HEK293 (cell line): ENCODE measurements around the gene MAD2L1BP.

ENCODE experiments used
- CTCF ChIA-PET: fragments of 350-600 bp; formaldehyde crosslinking; extraction: SDS; loops from one replicate; lab custom pipeline; 2021; ENCODE audit warnings: antibody characterized with exemption; lab: Yijun Ruan, JAX
- POLR2A ChIA-PET: fragments of 300-600 bp; formaldehyde crosslinking; extraction: SDS; loops from one replicate; lab custom pipeline; 2020; ENCODE audit warnings: antibody characterized with exemption, inconsistent platforms; lab: Yijun Ruan, JAX
- H3K27ac ChIP-seq: fragments of 200-500 bp; sonication (Bioruptor generic); 2 replicates; pipeline ENCODE4 v1.5.1; 2014; ENCODE audit warnings: low read depth, low read length, control low read depth, inconsistent platforms; ENCODE audit errors: extremely low read depth
- H3K36me3 ChIP-seq, 2 experiments: fragments of 200-500 bp in 1 of 2; sonication (Bioruptor generic) in 1 of 2; 1 replicate in 1 of 2; 2 replicates in 1 of 2; pipeline ENCODE4 v1.5.1; 2014 to 2017; ENCODE audit warnings: inconsistent platforms in 2 of 2, low read length in 2 of 2; ENCODE audit not compliant: control insufficient read depth in 2 of 2, insufficient read depth in 1 of 2
- H3K4me1 ChIP-seq: fragments of 200-500 bp; sonication (Bioruptor generic); 2 replicates; pipeline ENCODE4 v1.5.1; 2014; ENCODE audit warnings: mild to moderate bottlenecking, low read length, inconsistent platforms; ENCODE audit not compliant: control insufficient read depth, insufficient read depth
- H3K4me3 ChIP-seq: 2 replicates; pipeline ENCODE4 v1.5.1; 2011; ENCODE audit warnings: low read depth, mild to moderate bottlenecking, control low read depth, low read length, moderate library complexity
- H3K9me3 ChIP-seq: fragments of 200-500 bp; sonication (Bioruptor generic); 2 replicates; pipeline ENCODE4 v1.5.1; 2014; ENCODE audit warnings: low read depth, low read length, inconsistent platforms; ENCODE audit not compliant: control insufficient read depth, insufficient read depth
- BCL11A ChIP-seq: fragments of 450-650 bp; formaldehyde crosslinking; IDR thresholded peaks from 2 replicates; pipeline ENCODE4 v1.5.1; 2016; ENCODE audit warnings: low read depth, missing biosample characterization, missing genetic modification characterization
- FEZF1 ChIP-seq: fragments of 450-650 bp; formaldehyde crosslinking; IDR thresholded peaks from 2 replicates; pipeline ENCODE4 v1.5.1; 2016; ENCODE audit warnings: missing biosample characterization, missing genetic modification characterization
- GLIS1 ChIP-seq: fragments of 450-650 bp; formaldehyde crosslinking; IDR thresholded peaks from 2 replicates; pipeline ENCODE4 v1.5.1; 2016; ENCODE audit warnings: missing biosample characterization, missing genetic modification characterization
- KLF16 ChIP-seq: fragments of 450-650 bp; formaldehyde crosslinking; IDR thresholded peaks from 2 replicates; pipeline ENCODE4 v1.5.1; 2017; ENCODE audit warnings: missing biosample characterization, missing genetic modification characterization
- SP3 ChIP-seq: fragments of 450-650 bp; formaldehyde crosslinking; IDR thresholded peaks from 2 replicates; pipeline ENCODE4 v1.5.1; 2016; ENCODE audit warnings: missing biosample characterization, missing genetic modification characterization
- ZBTB17 ChIP-seq: fragments of 450-650 bp; formaldehyde crosslinking; IDR thresholded peaks from 2 replicates; pipeline ENCODE4 v1.5.1; 2016; ENCODE audit warnings: missing biosample characterization, missing genetic modification characterization
- ZBTB21 ChIP-seq: fragments of 450-650 bp; formaldehyde crosslinking; IDR thresholded peaks from 2 replicates; pipeline ENCODE4 v1.5.1; 2017; ENCODE audit warnings: missing biosample characterization, missing genetic modification characterization
- ZNF146 ChIP-seq: fragments of 450-650 bp; formaldehyde crosslinking; IDR thresholded peaks from 2 replicates; pipeline ENCODE4 v1.5.1; 2016; ENCODE audit warnings: missing biosample characterization, missing genetic modification characterization
- ZNF157 ChIP-seq: fragments of 450-650 bp; formaldehyde crosslinking; IDR thresholded peaks from 2 replicates; pipeline ENCODE4 v1.5.1; 2016; ENCODE audit warnings: missing biosample characterization, missing genetic modification characterization
- ZNF16 ChIP-seq: fragments of 450-650 bp; formaldehyde crosslinking; IDR thresholded peaks from 2 replicates; pipeline ENCODE4 v1.5.1; 2016; ENCODE audit warnings: low read depth, missing biosample characterization, missing genetic modification characterization
- ZNF184 ChIP-seq: fragments of 450-650 bp; IDR thresholded peaks from 2 replicates; pipeline ENCODE4 v1.5.1; 2018; ENCODE audit warnings: missing biosample characterization, mild to moderate bottlenecking, missing genetic modification characterization
- ZNF24 ChIP-seq: fragments of 450-650 bp; formaldehyde crosslinking; IDR thresholded peaks from 2 replicates; pipeline ENCODE4 v1.5.1; 2016; ENCODE audit warnings: missing biosample characterization, missing genetic modification characterization
- ZNF391 ChIP-seq: fragments of 450-650 bp; formaldehyde crosslinking; IDR thresholded peaks from 2 replicates; pipeline ENCODE4 v1.5.1; 2016; ENCODE audit warnings: low read depth, missing biosample characterization, missing genetic modification characterization, borderline replicate concordance
- ZNF394 ChIP-seq: fragments of 450-650 bp; formaldehyde crosslinking; IDR thresholded peaks from 2 replicates; pipeline ENCODE4 v1.5.1; 2016; ENCODE audit warnings: missing biosample characterization, missing genetic modification characterization, mild to moderate bottlenecking, moderate library complexity, borderline replicate concordance
- ZNF555 ChIP-seq: fragments of 450-650 bp; formaldehyde crosslinking; conservative IDR thresholded peaks from 2 replicates; pipeline ENCODE4 v1.5.1; 2017; ENCODE audit warnings: missing biosample characterization, mild to moderate bottlenecking, missing genetic modification characterization, inconsistent platforms
- ZNF629 ChIP-seq: fragments of 450-650 bp; formaldehyde crosslinking; IDR thresholded peaks from 2 replicates; pipeline ENCODE4 v1.5.1; 2017; ENCODE audit warnings: missing biosample characterization, missing genetic modification characterization
- ZNF660 ChIP-seq: fragments of 450-650 bp; IDR thresholded peaks from 2 replicates; pipeline ENCODE4 v1.5.1; 2018; ENCODE audit warnings: missing biosample characterization, mild to moderate bottlenecking, missing genetic modification characterization
- TF ChIP-seq, protein P1 (sequence below): fragments of 450-650 bp; formaldehyde crosslinking; IDR thresholded peaks from 2 replicates; pipeline ENCODE4 v1.5.1; 2016; ENCODE audit warnings: missing biosample characterization, missing genetic modification characterization, low read depth
- TF ChIP-seq, protein P2 (sequence below): fragments of 450-650 bp; formaldehyde crosslinking; IDR thresholded peaks from 2 replicates; pipeline ENCODE4 v1.5.1; 2016; ENCODE audit warnings: missing biosample characterization, missing genetic modification characterization
- TF ChIP-seq, protein P3 (sequence below): fragments of 450-650 bp; IDR thresholded peaks from 2 replicates; pipeline ENCODE4 v1.5.1; 2018; ENCODE audit warnings: missing biosample characterization, mild to moderate bottlenecking, missing genetic modification characterization
- TF ChIP-seq, protein P4 (sequence below): fragments of 450-650 bp; formaldehyde crosslinking; IDR thresholded peaks from 2 replicates; pipeline ENCODE4 v1.5.1; 2016; ENCODE audit warnings: missing biosample characterization, missing genetic modification characterization
- TF ChIP-seq, protein P5 (sequence below): fragments of 450-650 bp; formaldehyde crosslinking; IDR thresholded peaks from 2 replicates; pipeline ENCODE4 v1.5.1; 2016; ENCODE audit warnings: missing biosample characterization, missing genetic modification characterization
- TF ChIP-seq, protein P6 (sequence below): fragments of 450-650 bp; formaldehyde crosslinking; IDR thresholded peaks from 2 replicates; pipeline ENCODE4 v1.5.1; 2016; ENCODE audit warnings: missing biosample characterization, missing genetic modification characterization

MAD2L1BP gene

DNA sequence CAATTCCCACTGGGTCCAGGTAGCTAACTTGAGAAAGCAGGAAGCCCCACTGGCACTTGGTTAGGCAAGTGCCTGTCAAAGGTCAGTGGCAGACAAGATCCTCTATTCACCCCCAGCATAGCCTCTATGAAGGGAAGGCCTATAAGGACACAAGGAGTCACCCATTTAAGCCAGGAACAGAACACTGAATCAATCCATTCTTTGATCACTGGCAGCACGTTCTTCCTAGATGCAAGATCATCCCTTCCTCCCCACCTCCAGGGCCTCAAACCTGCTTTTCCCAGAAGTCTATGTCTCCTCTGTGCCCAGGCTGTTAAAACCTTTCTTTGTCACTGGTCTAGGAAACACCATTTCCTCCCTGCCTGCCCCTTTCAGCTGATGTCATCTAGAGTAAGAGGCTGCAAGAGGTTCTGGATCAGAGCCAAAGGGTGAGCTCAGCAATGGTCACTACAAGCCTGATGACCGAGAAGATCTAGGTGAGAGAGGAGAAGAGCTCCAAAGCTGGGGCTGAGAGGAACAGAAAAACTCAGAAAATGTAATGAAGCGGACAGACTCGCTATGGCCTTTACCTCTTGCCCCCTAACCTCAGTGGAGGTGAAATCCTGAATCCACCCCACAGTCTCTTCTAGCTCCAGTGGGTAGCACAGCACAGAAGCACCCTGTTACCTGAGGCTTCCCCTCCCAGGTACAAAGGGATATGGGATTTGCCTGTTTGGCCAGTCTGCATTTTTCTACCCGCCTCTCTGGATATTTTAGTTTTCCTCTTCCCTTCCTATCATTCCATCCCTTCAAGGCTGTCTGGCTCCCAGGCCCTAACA, 8.4 kb upstream of the MAD2L1BP start:
- Histone ChIP-seq H3K27ac (peak overlapping the region; percentile 63), H3K9me3 (no peaks in the 10 kb centered on the region), H3K4me3 (peak overlapping the region; percentile 17), H3K36me3 (peaks cover 11 to 42% of the 10 kb centered on the region in 2 experiments), H3K4me1 (0 out of 2 replicates have a peak, but pooled peaks cover 8% of the 10 kb centered on the region)
- ChIA-PET POLR2A (interaction anchor here (0.6 to 4.2 kb wide), 14 partner anchors 8 to 403 kb away, joined by 3 to 40 read pairs (median 3); partner anchors contain the start of genes LRRC73, MAD2L1BP, POLH and RSPH9), CTCF (interaction anchor here (0.6 to 1.2 kb wide), 6 partner anchors 15 to 546 kb away, joined by 3 to 8 read pairs (median 4); no protein-coding TSS in a partner anchor)
- TF ChIP-seq, protein P1, sequence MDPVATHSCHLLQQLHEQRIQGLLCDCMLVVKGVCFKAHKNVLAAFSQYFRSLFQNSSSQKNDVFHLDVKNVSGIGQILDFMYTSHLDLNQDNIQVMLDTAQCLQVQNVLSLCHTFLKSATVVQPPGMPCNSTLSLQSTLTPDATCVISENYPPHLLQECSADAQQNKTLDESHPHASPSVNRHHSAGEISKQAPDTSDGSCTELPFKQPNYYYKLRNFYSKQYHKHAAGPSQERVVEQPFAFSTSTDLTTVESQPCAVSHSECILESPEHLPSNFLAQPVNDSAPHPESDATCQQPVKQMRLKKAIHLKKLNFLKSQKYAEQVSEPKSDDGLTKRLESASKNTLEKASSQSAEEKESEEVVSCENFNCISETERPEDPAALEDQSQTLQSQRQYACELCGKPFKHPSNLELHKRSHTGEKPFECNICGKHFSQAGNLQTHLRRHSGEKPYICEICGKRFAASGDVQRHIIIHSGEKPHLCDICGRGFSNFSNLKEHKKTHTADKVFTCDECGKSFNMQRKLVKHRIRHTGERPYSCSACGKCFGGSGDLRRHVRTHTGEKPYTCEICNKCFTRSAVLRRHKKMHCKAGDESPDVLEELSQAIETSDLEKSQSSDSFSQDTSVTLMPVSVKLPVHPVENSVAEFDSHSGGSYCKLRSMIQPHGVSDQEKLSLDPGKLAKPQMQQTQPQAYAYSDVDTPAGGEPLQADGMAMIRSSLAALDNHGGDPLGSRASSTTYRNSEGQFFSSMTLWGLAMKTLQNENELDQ (tag by site-specific recombination) = no peak
- TF ChIP-seq ZNF157 (tag by site-specific recombination) = no peak
- TF ChIP-seq SP3 (tag by site-specific recombination) = peak; percentile 55
- peak; percentile 22; the same call in 1 of the 2 replicates for TF ChIP-seq ZNF391
- TF ChIP-seq KLF16 (tag by site-specific recombination) = peak; percentile 66
- TF ChIP-seq, protein P2, sequence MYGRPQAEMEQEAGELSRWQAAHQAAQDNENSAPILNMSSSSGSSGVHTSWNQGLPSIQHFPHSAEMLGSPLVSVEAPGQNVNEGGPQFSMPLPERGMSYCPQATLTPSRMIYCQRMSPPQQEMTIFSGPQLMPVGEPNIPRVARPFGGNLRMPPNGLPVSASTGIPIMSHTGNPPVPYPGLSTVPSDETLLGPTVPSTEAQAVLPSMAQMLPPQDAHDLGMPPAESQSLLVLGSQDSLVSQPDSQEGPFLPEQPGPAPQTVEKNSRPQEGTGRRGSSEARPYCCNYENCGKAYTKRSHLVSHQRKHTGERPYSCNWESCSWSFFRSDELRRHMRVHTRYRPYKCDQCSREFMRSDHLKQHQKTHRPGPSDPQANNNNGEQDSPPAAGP (tag by site-specific recombination) = peak; percentile 28; the same call in 1 of the 2 replicates
- TF ChIP-seq ZBTB21 (tag by site-specific recombination) = peak; percentile 87
- TF ChIP-seq ZNF24 (tag by site-specific recombination) = 0 out of 2 replicates have a peak, but pooled peaks have one; percentile 74
- TF ChIP-seq, protein P3, sequence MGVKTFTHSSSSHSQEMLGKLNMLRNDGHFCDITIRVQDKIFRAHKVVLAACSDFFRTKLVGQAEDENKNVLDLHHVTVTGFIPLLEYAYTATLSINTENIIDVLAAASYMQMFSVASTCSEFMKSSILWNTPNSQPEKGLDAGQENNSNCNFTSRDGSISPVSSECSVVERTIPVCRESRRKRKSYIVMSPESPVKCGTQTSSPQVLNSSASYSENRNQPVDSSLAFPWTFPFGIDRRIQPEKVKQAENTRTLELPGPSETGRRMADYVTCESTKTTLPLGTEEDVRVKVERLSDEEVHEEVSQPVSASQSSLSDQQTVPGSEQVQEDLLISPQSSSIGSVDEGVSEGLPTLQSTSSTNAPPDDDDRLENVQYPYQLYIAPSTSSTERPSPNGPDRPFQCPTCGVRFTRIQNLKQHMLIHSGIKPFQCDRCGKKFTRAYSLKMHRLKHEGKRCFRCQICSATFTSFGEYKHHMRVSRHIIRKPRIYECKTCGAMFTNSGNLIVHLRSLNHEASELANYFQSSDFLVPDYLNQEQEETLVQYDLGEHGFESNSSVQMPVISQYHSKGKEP = peak; percentile 71; the same call in 1 of the 2 replicates
- peak; percentile 94 for TF ChIP-seq ZNF629
- no peak for TF ChIP-seq ZNF16
- TF ChIP-seq ZNF660 (tag by site-specific recombination) = peak; percentile 97
- no peak for TF ChIP-seq ZNF555 (tag by site-specific recombination)
- TF ChIP-seq ZNF394 (tag by site-specific recombination) = peak; percentile 61
- TF ChIP-seq, protein P4, sequence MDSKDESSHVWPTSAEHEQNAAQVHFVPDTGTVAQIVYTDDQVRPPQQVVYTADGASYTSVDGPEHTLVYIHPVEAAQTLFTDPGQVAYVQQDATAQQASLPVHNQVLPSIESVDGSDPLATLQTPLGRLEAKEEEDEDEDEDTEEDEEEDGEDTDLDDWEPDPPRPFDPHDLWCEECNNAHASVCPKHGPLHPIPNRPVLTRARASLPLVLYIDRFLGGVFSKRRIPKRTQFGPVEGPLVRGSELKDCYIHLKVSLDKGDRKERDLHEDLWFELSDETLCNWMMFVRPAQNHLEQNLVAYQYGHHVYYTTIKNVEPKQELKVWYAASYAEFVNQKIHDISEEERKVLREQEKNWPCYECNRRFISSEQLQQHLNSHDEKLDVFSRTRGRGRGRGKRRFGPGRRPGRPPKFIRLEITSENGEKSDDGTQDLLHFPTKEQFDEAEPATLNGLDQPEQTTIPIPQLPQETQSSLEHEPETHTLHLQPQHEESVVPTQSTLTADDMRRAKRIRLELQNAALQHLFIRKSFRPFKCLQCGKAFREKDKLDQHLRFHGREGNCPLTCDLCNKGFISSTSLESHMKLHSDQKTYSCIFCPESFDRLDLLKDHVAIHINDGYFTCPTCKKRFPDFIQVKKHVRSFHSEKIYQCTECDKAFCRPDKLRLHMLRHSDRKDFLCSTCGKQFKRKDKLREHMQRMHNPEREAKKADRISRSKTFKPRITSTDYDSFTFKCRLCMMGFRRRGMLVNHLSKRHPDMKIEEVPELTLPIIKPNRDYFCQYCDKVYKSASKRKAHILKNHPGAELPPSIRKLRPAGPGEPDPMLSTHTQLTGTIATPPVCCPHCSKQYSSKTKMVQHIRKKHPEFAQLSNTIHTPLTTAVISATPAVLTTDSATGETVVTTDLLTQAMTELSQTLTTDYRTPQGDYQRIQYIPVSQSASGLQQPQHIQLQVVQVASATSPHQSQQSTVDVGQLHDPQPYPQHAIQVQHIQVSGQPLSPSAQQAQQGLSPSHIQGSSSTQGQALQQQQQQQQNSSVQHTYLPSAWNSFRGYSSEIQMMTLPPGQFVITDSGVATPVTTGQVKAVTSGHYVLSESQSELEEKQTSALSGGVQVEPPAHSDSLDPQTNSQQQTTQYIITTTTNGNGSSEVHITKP (tag by site-specific recombination) = peak; percentile 67
- peak; percentile 22; the same call in 1 of the 2 replicates for TF ChIP-seq GLIS1 (tag by site-specific recombination)
- TF ChIP-seq ZNF184 (tag by site-specific recombination) = 0 out of 2 replicates have a peak, but pooled peaks have one; percentile 77
- TF ChIP-seq, protein P5, sequence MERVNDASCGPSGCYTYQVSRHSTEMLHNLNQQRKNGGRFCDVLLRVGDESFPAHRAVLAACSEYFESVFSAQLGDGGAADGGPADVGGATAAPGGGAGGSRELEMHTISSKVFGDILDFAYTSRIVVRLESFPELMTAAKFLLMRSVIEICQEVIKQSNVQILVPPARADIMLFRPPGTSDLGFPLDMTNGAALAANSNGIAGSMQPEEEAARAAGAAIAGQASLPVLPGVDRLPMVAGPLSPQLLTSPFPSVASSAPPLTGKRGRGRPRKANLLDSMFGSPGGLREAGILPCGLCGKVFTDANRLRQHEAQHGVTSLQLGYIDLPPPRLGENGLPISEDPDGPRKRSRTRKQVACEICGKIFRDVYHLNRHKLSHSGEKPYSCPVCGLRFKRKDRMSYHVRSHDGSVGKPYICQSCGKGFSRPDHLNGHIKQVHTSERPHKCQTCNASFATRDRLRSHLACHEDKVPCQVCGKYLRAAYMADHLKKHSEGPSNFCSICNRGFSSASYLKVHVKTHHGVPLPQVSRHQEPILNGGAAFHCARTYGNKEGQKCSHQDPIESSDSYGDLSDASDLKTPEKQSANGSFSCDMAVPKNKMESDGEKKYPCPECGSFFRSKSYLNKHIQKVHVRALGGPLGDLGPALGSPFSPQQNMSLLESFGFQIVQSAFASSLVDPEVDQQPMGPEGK (tag by site-specific recombination) = peak; percentile 62
- TF ChIP-seq ZBTB17 (tag by site-specific recombination) = peak; percentile 99
- peak; percentile 98 for TF ChIP-seq BCL11A (tag by site-specific recombination)
- TF ChIP-seq ZNF146 (tag by site-specific recombination) = no peak
- TF ChIP-seq, protein P6, sequence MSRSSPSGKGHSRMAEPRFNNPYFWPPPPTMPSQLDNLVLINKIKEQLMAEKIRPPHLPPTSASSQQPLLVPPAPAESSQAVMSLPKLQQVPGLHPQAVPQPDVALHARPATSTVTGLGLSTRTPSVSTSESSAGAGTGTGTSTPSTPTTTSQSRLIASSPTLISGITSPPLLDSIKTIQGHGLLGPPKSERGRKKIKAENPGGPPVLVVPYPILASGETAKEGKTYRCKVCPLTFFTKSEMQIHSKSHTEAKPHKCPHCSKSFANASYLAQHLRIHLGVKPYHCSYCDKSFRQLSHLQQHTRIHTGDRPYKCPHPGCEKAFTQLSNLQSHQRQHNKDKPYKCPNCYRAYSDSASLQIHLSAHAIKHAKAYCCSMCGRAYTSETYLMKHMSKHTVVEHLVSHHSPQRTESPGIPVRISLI (tag by site-specific recombination) = no peak
- TF ChIP-seq FEZF1 (tag by site-specific recombination) = peak; percentile 80
